GM10266 (cell line): Measurements from ENCODE around the gene IMP3.

Source experiments
- DNase-seq: peaks from one replicate; pipeline ENCODE4 v3.0.0; 2012; ENCODE audit errors: extremely low spot score
- TF ChIP-seq, protein P1 (sequence below): IDR thresholded peaks from 2 replicates; pipeline ENCODE4 v1.5.1; 2012; ENCODE audit warnings: mild to moderate bottlenecking, low read depth; ENCODE audit not compliant: control insufficient read depth, insufficient read depth; ENCODE audit errors: missing control alignments

Gene IMP3

GRCh38 chr15:75620841-75621391, 19.1 kb downstream of the IMP3 start:
- TF ChIP-seq, protein P1, sequence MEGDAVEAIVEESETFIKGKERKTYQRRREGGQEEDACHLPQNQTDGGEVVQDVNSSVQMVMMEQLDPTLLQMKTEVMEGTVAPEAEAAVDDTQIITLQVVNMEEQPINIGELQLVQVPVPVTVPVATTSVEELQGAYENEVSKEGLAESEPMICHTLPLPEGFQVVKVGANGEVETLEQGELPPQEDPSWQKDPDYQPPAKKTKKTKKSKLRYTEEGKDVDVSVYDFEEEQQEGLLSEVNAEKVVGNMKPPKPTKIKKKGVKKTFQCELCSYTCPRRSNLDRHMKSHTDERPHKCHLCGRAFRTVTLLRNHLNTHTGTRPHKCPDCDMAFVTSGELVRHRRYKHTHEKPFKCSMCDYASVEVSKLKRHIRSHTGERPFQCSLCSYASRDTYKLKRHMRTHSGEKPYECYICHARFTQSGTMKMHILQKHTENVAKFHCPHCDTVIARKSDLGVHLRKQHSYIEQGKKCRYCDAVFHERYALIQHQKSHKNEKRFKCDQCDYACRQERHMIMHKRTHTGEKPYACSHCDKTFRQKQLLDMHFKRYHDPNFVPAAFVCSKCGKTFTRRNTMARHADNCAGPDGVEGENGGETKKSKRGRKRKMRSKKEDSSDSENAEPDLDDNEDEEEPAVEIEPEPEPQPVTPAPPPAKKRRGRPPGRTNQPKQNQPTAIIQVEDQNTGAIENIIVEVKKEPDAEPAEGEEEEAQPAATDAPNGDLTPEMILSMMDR = no peak
- no peak for DNase-seq

DNA sequence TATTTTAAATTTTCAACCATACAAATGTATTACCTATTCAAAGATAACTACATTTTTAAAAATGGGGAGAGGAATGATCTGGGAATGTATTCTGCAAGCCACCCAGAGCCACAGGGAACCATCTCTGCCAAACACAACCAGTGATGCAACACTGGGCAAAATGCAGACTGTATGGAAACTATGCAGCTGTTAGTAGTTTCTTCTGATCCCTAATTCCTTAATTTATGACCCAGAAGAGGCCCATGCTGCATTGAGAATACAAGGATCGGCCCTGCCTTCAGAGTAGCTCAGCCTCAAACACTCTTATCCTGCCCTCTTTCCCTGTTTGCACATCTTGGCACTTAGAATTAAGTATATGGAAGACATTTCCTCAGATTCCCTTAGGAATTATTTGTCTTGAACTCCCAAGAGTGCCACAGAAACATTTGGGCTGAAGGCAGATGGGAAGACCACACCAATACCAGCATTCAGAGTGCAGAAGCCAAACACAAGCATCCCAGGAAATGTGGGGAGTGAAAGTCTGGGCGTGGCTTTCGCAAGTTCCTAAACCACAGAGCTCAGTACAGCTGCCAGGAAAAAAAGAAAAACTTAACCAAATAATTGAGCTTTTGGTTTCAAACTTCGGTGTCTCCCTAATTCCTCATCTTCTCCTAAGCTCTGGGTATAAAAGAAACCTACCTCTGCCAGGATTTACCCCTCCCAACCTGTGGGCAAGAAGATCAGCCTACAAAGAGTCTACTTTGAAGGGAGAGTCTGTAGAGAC, 19.8 kb downstream of the IMP3 start:
- TF ChIP-seq, protein P1 = no peak
- no peak for DNase-seq

DNA sequence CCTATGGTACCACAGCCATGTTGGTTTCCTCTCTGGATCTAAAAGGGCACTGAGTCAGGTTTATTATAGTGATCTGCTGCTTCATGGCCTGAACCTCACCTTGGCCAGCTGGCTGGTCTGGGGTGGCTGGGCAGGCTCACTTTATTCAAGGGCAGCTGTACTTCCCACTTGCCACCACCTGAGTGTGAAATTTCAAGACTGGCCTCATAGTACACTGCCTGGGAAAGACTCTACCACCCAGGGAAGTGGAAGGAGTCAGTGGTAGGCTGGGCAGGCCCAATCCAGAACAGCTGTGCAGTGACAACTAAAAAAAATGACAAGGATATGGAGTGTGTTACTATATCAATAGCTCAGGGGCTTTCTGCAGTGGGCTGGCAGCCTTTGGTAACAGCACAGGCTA, 23.3 kb downstream of the IMP3 start:
- TF ChIP-seq, protein P1 = no peak
- no peak for DNase-seq

GRCh38 chr15:75606711-75607699, 33.0 kb downstream of the IMP3 start:
- DNase-seq = no peak
- TF ChIP-seq, protein P1 = no peak

DNA sequence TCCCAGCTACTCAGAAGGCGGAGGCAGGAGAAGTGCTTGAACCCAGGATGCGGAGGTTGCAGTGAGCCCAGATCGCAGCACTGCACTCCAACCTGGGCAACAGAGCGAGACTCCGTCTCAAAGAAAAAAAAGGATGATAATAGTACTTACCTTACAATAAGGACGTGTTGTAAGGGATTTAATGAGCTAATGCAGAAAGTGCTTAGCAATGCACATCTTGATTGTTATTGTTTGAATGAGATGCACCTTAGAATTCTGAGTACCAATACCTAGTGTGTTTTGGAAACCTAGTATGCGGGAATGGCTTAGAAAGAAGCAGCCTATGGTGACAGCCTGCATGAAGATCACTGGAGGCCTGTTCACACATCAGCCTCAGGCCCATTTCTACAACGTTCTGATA, 34.0 kb downstream of the IMP3 start:
- no peak for DNase-seq
- TF ChIP-seq, protein P1 = no peak

DNA sequence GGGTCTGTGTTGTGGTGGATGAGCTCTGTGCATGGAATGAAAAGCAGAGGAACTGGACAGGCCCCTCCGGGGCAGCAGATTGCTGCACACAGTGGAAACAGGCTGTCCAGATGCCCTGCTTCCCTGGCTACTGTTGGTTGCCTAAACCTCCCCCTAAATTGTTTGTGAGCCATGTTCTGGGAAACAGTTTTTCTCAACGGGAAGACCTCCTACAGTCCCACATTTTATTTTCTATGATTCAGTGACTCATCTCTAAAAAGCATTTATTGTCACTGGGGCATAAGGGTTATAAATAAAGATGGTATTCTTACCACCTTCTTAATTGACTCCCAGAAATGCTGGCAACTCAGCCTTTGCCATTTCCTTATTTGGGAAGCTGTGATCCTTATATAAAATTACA, 40.6 kb downstream of the IMP3 start:
- TF ChIP-seq, protein P1 = no peak
- DNase-seq = no peak
